ENCODE data around the gene OR10H1. TPM values are rescaled to one million over a fixed set of nuclear protein-coding genes. Genes with fewer than 3 reads are reported as not detected.
"Not testable (repeated sequence)": the region's sequence is repeated elsewhere in the genome, so short reads cannot be mapped to it uniquely, and the experiment has no call there.

Gene OR10H1, protein sequence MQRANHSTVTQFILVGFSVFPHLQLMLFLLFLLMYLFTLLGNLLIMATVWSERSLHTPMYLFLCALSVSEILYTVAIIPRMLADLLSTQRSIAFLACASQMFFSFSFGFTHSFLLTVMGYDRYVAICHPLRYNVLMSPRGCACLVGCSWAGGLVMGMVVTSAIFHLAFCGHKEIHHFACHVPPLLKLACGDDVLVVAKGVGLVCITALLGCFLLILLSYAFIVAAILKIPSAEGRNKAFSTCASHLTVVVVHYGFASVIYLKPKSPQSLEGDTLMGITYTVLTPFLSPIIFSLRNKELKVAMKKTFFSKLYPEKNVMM
- not detected for polyA plus RNA-seq (ENCODE audit: insufficient read length)

DNA sequence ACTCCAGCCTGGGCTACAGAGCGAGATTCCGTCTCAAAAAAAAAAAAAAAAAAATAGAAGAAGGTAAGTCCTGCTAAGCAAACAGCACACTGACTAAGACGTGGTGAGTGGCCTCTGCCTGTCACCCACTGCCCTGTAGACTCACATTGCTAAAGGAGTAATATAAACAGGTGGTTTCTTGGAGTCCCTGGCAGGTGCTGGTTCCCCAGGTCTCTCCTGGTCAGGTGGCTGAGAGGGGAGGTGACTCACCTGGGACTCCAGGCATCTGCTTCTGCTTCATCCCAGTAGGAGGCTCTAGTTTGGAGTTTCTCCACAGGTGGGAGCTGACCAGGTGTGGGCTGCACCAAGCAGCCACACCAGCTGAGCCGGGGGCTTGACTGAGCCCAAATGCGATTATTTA is at the start of gene OR10H1:
OR10H1 (minus strand) TSS at position 359 of the 400 bp plus-strand sequence. CDS start 7,627 bp downstream, outside the sequence.
- DNase-seq: no peak

- no peak for DNase-seq
These were observed 49.4 kb upstream of the OR10H1 start for GRCh38 chr19:15864824-15865223.

- no peak for DNase-seq
These were observed 47.8 kb upstream of the OR10H1 start for GRCh38 chr19:15863272-15863671.

- DNase-seq: no peak
These were observed 47.0 kb upstream of the OR10H1 start for GRCh38 chr19:15862444-15862843.

- DNase-seq: no peak
These were observed 45.1 kb upstream of the OR10H1 start for GRCh38 chr19:15860522-15860921.

DNA sequence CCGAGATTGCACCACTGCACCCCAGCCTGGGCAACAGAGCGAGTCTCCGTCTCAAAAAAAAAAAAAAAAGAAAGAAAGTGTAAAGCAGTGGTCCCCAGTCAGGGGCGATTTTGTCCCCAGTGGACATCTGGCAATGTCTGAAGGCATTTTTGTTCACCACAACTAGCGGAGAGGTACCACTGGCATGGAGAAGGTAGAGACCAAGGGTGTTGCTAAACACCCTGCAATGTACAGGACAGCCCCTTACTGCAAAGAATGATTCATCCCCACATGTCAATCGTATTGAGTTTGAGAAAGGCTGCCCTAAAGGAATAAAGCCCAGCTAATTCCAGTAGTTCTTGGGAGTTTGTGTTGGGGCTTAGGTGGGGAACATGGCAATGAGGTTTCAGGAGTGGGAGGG is 43.7 kb upstream of the OR10H1 start:
- DNase-seq: no peak

- DNase-seq: no peak
These were observed 34.9 kb upstream of the OR10H1 start for GRCh38 chr19:15850385-15850784.

DNA sequence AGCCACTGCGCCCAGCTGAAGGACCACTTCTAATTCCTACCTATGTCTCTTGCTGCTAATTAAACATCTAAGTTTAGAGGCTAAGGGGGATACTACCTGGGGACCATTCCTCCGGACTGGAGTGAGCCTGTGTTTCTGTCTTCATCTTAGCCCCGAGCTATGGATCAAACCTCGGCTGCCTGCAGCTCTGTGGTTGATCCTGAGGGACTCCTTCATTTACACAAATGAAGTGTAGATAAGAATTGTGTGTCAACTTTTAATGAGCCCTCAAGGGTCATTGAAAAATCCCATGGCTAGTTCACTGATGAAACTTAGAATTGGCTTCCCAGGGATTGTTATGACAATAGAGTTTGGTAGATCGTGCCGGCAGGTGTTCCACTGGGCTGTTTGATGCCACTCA is 31.5 kb upstream of the OR10H1 start:
- no peak for DNase-seq

- not testable (repeated sequence) for DNase-seq
These were observed 28.4 kb upstream of the OR10H1 start for GRCh38 chr19:15843894-15844222.

GRCh38 chr19:15843203-15843893 is 27.9 kb upstream of the OR10H1 start:
- no peak for DNase-seq

DNA sequence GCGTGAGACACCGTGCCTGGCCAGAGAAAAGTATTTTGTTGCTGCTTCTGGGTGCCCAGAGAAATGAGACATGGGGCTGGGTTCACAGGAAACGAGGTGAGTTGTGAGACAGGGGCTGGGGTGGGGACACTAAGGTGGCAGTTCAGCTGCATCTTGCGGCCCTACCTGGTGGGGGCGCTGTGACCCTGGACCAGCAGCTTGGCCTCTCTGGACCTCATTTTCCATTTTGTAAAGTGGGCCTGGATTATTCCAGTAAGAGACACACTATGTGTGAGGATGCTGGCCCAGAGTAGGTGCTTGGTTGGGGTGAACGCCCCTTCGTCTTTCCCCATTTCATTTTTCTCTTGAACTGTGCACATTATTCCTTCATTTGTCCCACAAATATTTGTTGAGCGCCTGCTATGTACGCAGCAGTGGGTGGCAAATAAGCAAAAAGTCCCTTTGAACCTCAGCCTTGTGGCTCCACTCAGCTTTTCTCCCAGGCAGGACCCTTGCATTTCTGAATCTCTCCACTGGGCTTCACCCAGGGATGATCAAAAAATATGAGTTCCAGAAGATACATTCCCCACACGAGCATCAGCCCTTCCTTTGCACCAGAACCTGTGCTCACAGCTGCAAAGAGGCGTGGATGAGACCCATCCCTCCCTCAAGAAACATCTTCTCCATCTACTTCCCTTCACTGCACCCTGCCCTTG is 26.6 kb upstream of the OR10H1 start:
- no peak for DNase-seq

DNA sequence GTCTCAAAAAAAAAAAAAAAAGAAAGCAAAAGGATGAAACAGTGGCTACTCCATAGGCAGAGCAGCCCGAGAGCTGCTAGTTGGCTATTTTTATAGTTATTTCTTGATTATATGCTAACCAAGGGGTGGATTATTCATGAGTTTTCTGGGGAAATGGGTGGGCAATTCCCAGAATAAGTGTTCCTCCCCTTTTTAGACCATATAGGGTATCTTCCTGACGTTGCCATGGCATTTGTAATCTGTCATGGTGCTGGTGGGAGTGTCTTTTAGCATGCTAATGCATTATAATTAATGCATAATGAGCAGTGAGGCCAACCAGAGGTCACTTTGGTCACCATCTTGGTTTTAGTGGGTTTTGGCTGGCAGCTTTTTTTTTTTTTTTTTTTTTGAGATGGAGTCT is 25.4 kb upstream of the OR10H1 start:
- DNase-seq: no peak

DNA sequence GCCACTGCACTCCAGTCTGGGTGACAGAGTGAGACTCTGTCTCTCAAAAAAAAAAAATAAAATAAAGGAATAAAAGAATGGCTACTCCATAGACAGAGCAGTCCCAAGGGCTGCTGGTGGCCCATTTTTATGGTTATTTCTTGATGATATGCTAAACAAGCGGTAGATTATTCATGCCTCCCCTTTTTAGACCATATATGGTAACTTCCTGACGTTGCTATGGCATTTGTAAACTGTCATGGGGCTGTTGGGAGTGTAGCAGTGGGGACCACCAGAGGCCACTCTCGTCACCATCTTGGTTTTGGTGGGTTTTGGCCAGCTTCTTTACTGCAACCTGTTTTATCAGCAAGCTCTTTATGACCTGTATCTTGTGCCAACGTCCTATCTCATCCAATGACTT is 24.4 kb upstream of the OR10H1 start:
- DNase-seq: not testable (repeated sequence)

- no peak for DNase-seq
These were observed 22.9 kb upstream of the OR10H1 start for GRCh38 chr19:15838351-15838750.

DNA sequence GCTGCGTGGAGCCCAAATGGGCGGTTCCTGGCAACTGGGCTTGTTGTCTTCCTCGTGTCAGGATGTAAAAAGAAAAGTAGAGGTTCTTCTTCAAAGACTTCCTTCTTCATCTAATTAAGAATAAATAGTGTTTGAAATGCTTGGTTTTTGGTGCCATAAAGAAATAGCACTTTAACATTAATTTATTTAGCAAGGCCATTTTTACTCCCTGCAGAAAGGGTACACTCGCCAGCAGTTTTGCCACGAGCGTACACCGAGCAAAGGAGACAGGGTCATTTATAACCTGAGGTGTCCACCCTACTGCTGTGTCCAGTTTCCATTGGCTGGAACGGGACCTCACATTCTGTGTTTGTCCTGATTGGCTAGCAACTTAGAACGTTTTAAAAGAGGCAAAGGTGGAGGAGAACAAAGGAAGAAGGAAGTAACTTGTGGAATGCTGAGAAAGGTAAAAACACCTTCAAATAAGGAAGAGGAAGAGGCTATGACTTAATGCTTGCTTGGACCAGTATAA is 21.8 kb upstream of the OR10H1 start:
- DNase-seq: no peak

- DNase-seq: peak; percentile 98
These were observed 21.1 kb upstream of the OR10H1 start for GRCh38 chr19:15836330-15837220.

- peak; percentile 1 for DNase-seq
These were observed 20.3 kb upstream of the OR10H1 start for GRCh38 chr19:15835565-15836329.

DNA sequence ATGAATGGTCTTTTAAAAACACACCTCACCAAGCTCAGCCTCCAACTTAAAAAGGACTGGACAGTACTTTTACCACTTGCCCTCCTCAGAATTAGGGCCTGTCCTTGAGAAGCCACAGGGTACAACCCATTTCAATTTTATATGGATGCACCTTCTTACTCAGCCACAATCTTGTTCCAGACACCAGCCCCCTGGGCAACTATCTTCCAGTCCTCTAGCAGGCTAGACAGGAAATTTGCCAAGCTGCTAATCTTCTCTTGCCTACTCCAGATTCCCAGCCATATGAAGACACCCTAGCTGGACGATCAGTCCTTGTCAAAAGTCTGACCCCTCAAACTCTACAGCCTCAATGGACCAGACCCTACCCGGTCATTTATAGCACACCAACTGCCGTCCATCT is 18.8 kb upstream of the OR10H1 start:
- DNase-seq: not testable (repeated sequence)

DNA sequence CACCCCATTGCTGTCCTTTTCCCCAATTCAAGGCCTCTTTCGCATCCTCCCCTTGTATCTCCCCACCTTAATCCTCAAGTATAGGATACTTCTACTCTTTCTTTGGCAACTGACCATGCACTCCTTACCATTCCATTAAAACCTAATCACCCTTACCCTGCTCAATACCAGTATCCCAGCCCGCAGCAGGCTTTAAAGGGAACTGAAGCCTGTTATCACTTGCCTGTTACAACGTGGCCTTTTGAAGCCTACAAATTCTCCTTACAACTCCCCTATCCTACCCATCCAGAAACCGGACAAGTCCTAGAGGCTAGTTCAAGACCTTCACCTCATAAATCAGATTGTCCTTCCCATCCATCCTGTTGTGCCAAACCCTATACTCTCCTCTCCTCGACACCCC is 16.2 kb upstream of the OR10H1 start:
- no peak for DNase-seq

GRCh38 chr19:15829786-15830185 is 14.3 kb upstream of the OR10H1 start:
- DNase-seq: no peak

DNA sequence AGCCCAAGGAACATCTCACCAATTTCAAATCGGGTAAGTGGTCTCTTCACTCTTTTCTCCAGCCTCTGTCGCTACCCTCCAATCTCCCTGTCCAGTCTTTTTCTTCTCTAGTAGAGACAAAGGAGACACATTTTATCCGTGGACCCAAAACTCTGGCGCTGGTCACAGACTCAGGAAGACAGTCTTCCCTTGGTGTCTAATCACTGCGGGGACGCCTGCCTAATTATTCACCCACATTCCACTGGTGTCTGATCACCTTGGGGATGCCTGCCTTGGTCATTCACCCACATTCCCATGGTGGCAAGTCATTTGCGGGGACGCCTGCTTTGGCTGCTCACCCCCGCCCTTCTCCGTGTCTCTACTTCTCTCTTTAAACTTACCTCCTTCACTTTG is 13.8 kb upstream of the OR10H1 start:
- no peak for DNase-seq

All from hindlimb muscle (tissue), 1 donor.